Psoas muscle (tissue), 8 donors: ENCODE data around the gene GALNT5. TPM values are rescaled to one million over a fixed set of nuclear protein-coding genes. Genes with fewer than 3 reads are reported as not detected.

Experiments used
- ATAC-seq, 4 donors: fragments of 200-7000 bp; cut with Tn5 transposase; one replicate each; pipeline ENCODE4 v1.9.1; 2020; ENCODE audit warnings: moderate library complexity in 3 of 4, mild to moderate bottlenecking in 2 of 4
- DNase-seq, 2 donors: peaks; one replicate each; pipeline ENCODE4 v3.0.0-alpha.2; 2020
- H3K27ac ChIP-seq: fragments of 200-600 bp; one replicate; pipeline ENCODE4 v1.8.0; 2022
- H3K27me3 ChIP-seq, 3 donors: fragments of 200-600 bp in 1 of 3; one replicate each; pipeline versions ENCODE4 v1.6.1 to v1.8.0; 2013 to 2022; ENCODE audit warnings: low read length in 2 of 3, mild to moderate bottlenecking in 2 of 3, moderate library complexity in 1 of 3; ENCODE audit not compliant: insufficient read depth in 3 of 3
- H3K36me3 ChIP-seq, 2 donors: fragments of 200-600 bp in 1 of 2; one replicate each; pipeline versions ENCODE4 v1.6.1 to v1.8.0; 2013 to 2022; ENCODE audit warnings: low read depth in 1 of 2, mild to moderate bottlenecking in 1 of 2, moderate library complexity in 1 of 2; ENCODE audit not compliant: insufficient read depth in 1 of 2
- H3K4me1 ChIP-seq: fragments of 200-600 bp; one replicate; pipeline ENCODE4 v1.8.0; 2022
- H3K4me3 ChIP-seq: fragments of 200-600 bp; one replicate; pipeline ENCODE4 v1.8.0; 2022; ENCODE audit warnings: mild to moderate bottlenecking
- H3K9me3 ChIP-seq: fragments of 200-600 bp; one replicate; pipeline ENCODE4 v1.8.0; 2022
- WGBS, 3 donors: extraction: QIAGEN DNeasy Blood & Tissue Kit; methylation state at CpG; one replicate each; pipeline versions ENCODE4 v1.1.6 to v1.1.7; 2013; 5-methylcytosine and 5-hydroxymethylcytosine counted together
- intact Hi-C, 2 donors: fragments of 100-400 bp; cut with DNase I; formaldehyde crosslinking; loops; one replicate each; pipeline versions ENCODE4 v1.11.0 to v1.14.2; 2022
- polyA plus RNA-seq, 3 donors: library from polyadenylated mRNA; stranded (reverse); fragments of 200-250 nt; gene quantifications; one replicate each; pipeline ENCODE4 v1.2.3, GENCODE V29; 2013
- total RNA-seq, 4 donors: library from RNA; stranded (reverse); fragmentation: NEBNext Ultra II Directional in 2 of 4; extraction: Animal tissue kit (Norgen Biotek cat#: 25700) in 2 of 4; gene quantifications; one replicate each; pipeline versions ENCODE4 v1.2.1 to v1.2.4, GENCODE V29; 2021 to 2023
- TF ChIP-seq, protein P1 (sequence below): fragments of 200-600 bp; IDR thresholded peaks from one replicate; pipeline ENCODE4 v1.8.0; 2022; ENCODE audit warnings: antibody characterized with exemption
- donor health status: healthy with polysubstance abuse.
- donor health status: DM: no; HTN: no; CAD: no; lungs with moderate emphysema.
- donor health status: Bipolar disorder and iron deficiency.
- donor health status: healthy.
- donor health status: DM: yes; HTN: yes; CAD: no.
- donor health status: DM: no; HTN: no; CAD: no.
- donor health status: DM: no; HTN: no; CAD: no.
- donor health status: DM: yes; HTN: yes; CAD: no.

The GALNT5 gene
- total and polyA plus RNA-seq, 7 donors = under 0.01 to 0.06 TPM; not detected in 5

DNA sequence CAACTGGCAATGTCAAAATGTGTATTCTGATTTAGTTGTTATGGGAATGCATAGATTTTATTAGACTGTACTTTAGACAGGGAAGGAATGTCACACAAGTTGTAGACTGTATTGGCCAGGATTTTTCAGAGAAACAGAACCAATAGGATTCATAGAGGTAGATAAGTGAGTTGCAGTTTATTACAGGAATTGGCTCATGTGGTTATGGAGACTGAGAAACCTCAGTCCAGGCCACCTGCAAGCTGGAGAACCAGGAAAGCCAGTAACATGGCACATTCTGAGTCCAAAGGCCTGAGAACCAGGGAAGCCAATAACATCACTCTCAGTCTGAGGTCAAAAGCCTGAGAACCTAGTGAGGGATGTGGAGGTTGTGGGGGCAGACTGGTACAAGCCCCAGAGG lies 1.8 kb upstream of the GALNT5 start:
- DNase-seq (no peak), ATAC-seq (no peak)
- H3K9me3 ChIP-seq = no peaks in the 10 kb centered on the region
- no peaks in the 10 kb centered on the region for H3K4me1 ChIP-seq
- no peak overlapping the region for H3K4me3 ChIP-seq
- intact Hi-C loops = no loop called here
- H3K36me3 ChIP-seq = no peaks in the 10 kb centered on the region
- no peaks in the 10 kb centered on the region for H3K27me3 ChIP-seq
- H3K27ac ChIP-seq = no peak overlapping the region
- TF ChIP-seq, protein P1, sequence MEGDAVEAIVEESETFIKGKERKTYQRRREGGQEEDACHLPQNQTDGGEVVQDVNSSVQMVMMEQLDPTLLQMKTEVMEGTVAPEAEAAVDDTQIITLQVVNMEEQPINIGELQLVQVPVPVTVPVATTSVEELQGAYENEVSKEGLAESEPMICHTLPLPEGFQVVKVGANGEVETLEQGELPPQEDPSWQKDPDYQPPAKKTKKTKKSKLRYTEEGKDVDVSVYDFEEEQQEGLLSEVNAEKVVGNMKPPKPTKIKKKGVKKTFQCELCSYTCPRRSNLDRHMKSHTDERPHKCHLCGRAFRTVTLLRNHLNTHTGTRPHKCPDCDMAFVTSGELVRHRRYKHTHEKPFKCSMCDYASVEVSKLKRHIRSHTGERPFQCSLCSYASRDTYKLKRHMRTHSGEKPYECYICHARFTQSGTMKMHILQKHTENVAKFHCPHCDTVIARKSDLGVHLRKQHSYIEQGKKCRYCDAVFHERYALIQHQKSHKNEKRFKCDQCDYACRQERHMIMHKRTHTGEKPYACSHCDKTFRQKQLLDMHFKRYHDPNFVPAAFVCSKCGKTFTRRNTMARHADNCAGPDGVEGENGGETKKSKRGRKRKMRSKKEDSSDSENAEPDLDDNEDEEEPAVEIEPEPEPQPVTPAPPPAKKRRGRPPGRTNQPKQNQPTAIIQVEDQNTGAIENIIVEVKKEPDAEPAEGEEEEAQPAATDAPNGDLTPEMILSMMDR = no peak

DNA sequence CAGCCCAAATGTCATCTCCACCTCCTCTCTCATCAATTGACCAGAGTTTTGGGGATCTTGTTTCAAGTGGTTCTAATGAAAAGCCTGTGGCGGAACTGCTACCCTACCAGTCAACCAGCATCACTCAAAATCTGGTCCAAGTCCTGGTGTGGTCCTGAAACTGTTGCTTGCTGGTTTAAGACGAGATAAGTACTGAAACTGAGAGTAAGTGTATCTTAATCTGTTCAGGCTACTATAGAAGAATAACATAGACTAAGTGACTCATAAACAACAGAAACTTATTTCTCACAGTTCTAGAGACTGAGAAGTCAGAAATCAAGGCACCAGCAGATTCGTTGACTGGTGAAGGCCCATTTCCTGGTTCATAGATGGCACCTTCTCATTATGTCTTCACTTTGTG lies 879 bp upstream of the GALNT5 start:
- 88 to 94% (median 89%) methylated on average over 3 of the region's 3 CpGs for WGBS, 3 donors
- no peak overlapping the region for H3K4me3 ChIP-seq
- intact Hi-C loops = no loop called here
- H3K27ac ChIP-seq = no peak overlapping the region
- no peaks in the 10 kb centered on the region for H3K4me1 ChIP-seq
- no peaks in the 10 kb centered on the region for H3K36me3 ChIP-seq
- no peaks in the 10 kb centered on the region for H3K9me3 ChIP-seq
- H3K27me3 ChIP-seq = no peaks in the 10 kb centered on the region
- TF ChIP-seq, protein P1 = no peak
- no peak for ATAC-seq
- no peak for DNase-seq

- Histone ChIP-seq H3K4me3 (no peak overlapping the region), H3K27me3 (no peaks in the 10 kb centered on the region), H3K27ac (no peak overlapping the region), H3K36me3 (no peaks in the 10 kb centered on the region), H3K4me1 (no peaks in the 10 kb centered on the region), H3K9me3 (no peaks in the 10 kb centered on the region)
- intact Hi-C loops = no loop called here
- no peak for ATAC-seq
- 53 to 65% (median 57%) methylated on average over 8 of the region's 8 CpGs for WGBS, 3 donors
- TF ChIP-seq, protein P1 = no peak
- no peak for DNase-seq
These were observed 1.2 kb downstream of the GALNT5 start for GRCh38 chr2:157258520-157259326.

DNA sequence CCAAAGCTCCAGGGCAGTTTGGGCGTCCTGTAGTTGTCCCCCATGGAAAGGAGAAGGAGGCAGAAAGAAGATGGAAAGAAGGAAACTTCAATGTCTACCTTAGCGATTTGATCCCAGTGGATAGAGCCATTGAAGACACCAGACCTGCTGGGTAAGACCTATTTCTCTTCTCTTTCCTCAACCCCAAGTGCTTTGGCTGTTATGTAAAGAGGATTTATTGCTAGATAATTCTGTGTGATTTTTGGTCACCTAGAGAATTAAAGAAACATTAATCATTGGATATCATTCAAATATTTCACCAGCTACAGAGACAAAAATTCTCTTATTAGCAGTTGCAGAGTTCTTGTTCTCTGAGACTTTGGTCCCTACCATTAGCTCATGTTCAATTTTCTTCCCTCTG lies 1.9 kb downstream of the GALNT5 start:
- no peaks in the 10 kb centered on the region for H3K9me3 ChIP-seq
- TF ChIP-seq, protein P1 = no peak
- ATAC-seq (no peak), DNase-seq (no peak)
- H3K27me3 ChIP-seq = no peaks in the 10 kb centered on the region
- WGBS, 3 donors = 91 to 96% (median 95%) methylated on average over 2 of the region's 2 CpGs
- no peak overlapping the region for H3K27ac ChIP-seq
- no peak overlapping the region for H3K4me3 ChIP-seq
- no peaks in the 10 kb centered on the region for H3K36me3 ChIP-seq
- intact Hi-C loops = no loop called here
- no peaks in the 10 kb centered on the region for H3K4me1 ChIP-seq

DNA sequence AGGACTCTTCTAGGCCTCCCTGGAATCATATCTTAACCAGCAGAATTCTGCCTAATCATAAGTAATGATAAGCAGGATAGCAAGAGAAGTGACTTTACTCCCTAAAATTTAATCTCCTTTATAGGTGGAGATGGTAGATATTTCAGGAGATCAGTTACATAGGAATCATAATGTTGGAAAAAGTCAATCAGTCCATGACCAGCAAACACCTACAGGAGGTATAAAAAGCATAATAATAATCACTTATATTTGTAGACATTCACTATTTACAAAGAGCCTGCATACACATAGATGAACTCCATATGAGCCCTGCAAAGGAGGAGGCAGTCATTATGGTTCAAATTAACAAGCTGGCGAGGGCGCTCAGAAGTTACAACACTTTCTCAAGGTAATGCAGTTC lies 2.5 kb downstream of the GALNT5 start:
- 97 to 98% (median 98%) methylated on average over 2 of the region's 2 CpGs for WGBS, 3 donors
- ATAC-seq (no peak), DNase-seq (no peak)
- TF ChIP-seq, protein P1 = no peak
- Histone ChIP-seq H3K27ac (no peak overlapping the region), H3K27me3 (no peaks in the 10 kb centered on the region), H3K4me3 (no peak overlapping the region), H3K36me3 (no peaks in the 10 kb centered on the region), H3K4me1 (no peaks in the 10 kb centered on the region), H3K9me3 (no peaks in the 10 kb centered on the region)
- intact Hi-C loops = no loop called here
